A549 (cell line): ENCODE measurements around the gene CHST11. TPM values are rescaled to one million over a fixed set of nuclear protein-coding genes. Genes with fewer than 3 reads are reported as not detected.

ENCODE experiments used
- ATAC-seq, 2 experiments: fragments of 200-7000 bp in 1 of 2; fragments of >200 bp in 1 of 2; cut with Nextera tagmentation in 1 of 2; cut with Tn5 transposase in 1 of 2; 3 replicates each; pipeline versions ENCODE4 v1.8.0 to v1.9.1; 2018 to 2020; ENCODE audit warnings: mild to moderate bottlenecking in 1 of 2, moderate library complexity in 1 of 2
- CTCF ChIA-PET: fragments of 300-600 bp; sonication (Branson Sonifier 250); formaldehyde crosslinking; extraction: SDS; loops from one replicate; lab custom pipeline; 2021; ENCODE audit warnings: antibody characterized with exemption, inconsistent platforms; lab: Yijun Ruan, JAX
- POLR2A ChIA-PET: fragments of 350-600 bp; formaldehyde crosslinking; extraction: SDS; loops from one replicate; lab custom pipeline; 2021; ENCODE audit warnings: antibody characterized with exemption, inconsistent platforms; lab: Yijun Ruan, JAX
- DNase-seq, 2 experiments: peaks; one replicate each; pipeline versions ENCODE4 v3.0.0 to v3.0.0-alpha.2; 2011 to 2016; ENCODE audit warnings: low read depth in 1 of 2, low spot score in 1 of 2
- FAIRE-seq: peaks from 2 replicates; lab custom pipeline; 2011; peaks lifted over from hg19 to GRCh38; lab: Jason Lieb, UNC
- H3K27ac ChIP-seq, 2 experiments: fragments of >200 bp; sonication (Bioruptor Twin); formaldehyde crosslinking; 3 replicates each; pipeline ENCODE4 v1.5.1; 2016 to 2017
- H3K4me1 ChIP-seq: fragments of >200 bp; sonication (Bioruptor Twin); formaldehyde crosslinking; 3 replicates; pipeline ENCODE4 v1.6.1; 2016
- H3K4me2 ChIP-seq: fragments of >200 bp; sonication (Bioruptor Twin); formaldehyde crosslinking; 3 replicates; pipeline ENCODE4 v1.6.1; 2016
- H3K4me3 ChIP-seq: fragments of >200 bp; sonication (Bioruptor Twin); formaldehyde crosslinking; 3 replicates; pipeline ENCODE4 v1.5.1; 2016
- H3K9me3 ChIP-seq: fragments of >200 bp; sonication (Bioruptor Twin); formaldehyde crosslinking; 3 replicates; pipeline ENCODE4 v1.6.1; 2016
- BHLHE40 ChIP-seq: IDR thresholded peaks from 2 replicates; pipeline ENCODE4 v1.6.1; 2012; ENCODE audit warnings: low read depth, low read length, inconsistent platforms
- CHD2 ChIP-seq: fragments of 150-350 bp; IDR thresholded peaks from 2 replicates; pipeline ENCODE4 v1.6.1; 2014; ENCODE audit warnings: low read length; ENCODE audit not compliant: partially characterized antibody
- CHD4 ChIP-seq: fragments of 200-600 bp; sonication (generic); IDR thresholded peaks from 2 replicates; pipeline ENCODE4 v1.6.1; 2016; ENCODE audit warnings: antibody characterized with exemption, mild to moderate bottlenecking, borderline replicate concordance
- EHF ChIP-seq: fragments of 250-450 bp; sonication (Bioruptor Pico); IDR thresholded peaks from 2 replicates; pipeline ENCODE4 v1.5.0; 2020; ENCODE audit warnings: mild to moderate bottlenecking
- EHMT2 ChIP-seq: fragments of 200-600 bp; sonication (generic); IDR thresholded peaks from 2 replicates; pipeline ENCODE4 v1.6.1; 2016; ENCODE audit warnings: antibody characterized with exemption, low read depth, mild to moderate bottlenecking, moderate library complexity
- EP300 ChIP-seq, 2 experiments: fragments of >200 bp; sonication (Bioruptor Twin); formaldehyde crosslinking; IDR thresholded peaks; 2 replicates in 1 of 2; 3 replicates in 1 of 2; pipeline ENCODE4 v1.6.1; 2016 to 2017
- FOSB ChIP-seq: fragments of 250-450 bp; sonication (Bioruptor Pico); IDR thresholded peaks from 2 replicates; pipeline ENCODE4 v1.5.0; 2020; ENCODE audit warnings: mild to moderate bottlenecking, moderate library complexity
- FOSL2 ChIP-seq, 2 experiments: fragments of 450-650 bp in 1 of 2; fragments of >200 bp in 1 of 2; sonication (Bioruptor Twin) in 1 of 2; formaldehyde crosslinking; IDR thresholded peaks; 2 replicates each; pipeline versions ENCODE4 v1.5.0 to v1.6.1; 2016 to 2020; ENCODE audit warnings: mild to moderate bottlenecking in 1 of 2, moderate library complexity in 1 of 2
- FOXS1 ChIP-seq: fragments of 250-450 bp; sonication (Bioruptor Pico); IDR thresholded peaks from 2 replicates; pipeline ENCODE4 v1.5.0; 2020; ENCODE audit warnings: mild to moderate bottlenecking, moderate library complexity
- GATA3 ChIP-seq: IDR thresholded peaks from 2 replicates; pipeline ENCODE4 v1.6.1; 2012; ENCODE audit warnings: borderline replicate concordance
- HDAC2 ChIP-seq: fragments of 200-600 bp; sonication (generic); IDR thresholded peaks from 2 replicates; pipeline ENCODE4 v1.6.1; 2016
- HES2 ChIP-seq: fragments of >200 bp; sonication (Bioruptor Twin); formaldehyde crosslinking; IDR thresholded peaks from 2 replicates; pipeline ENCODE4 v1.6.1; 2016
- HEYL ChIP-seq: fragments of 250-450 bp; sonication (Bioruptor Pico); IDR thresholded peaks from 2 replicates; pipeline ENCODE4 v1.8.0; 2021; ENCODE audit warnings: mild to moderate bottlenecking, moderate library complexity
- HOXA7 ChIP-seq: fragments of 250-450 bp; sonication (Bioruptor Pico); IDR thresholded peaks from 2 replicates; pipeline ENCODE4 v1.5.0; 2020; ENCODE audit warnings: mild to moderate bottlenecking, moderate library complexity
- JUN ChIP-seq, 2 experiments: fragments of >200 bp; sonication (Bioruptor Twin); formaldehyde crosslinking; IDR thresholded peaks; 2 replicates in 1 of 2; 3 replicates in 1 of 2; pipeline ENCODE4 v1.6.1; 2016 to 2017
- JUNB ChIP-seq: fragments of >200 bp; sonication (Bioruptor Twin); formaldehyde crosslinking; IDR thresholded peaks from 2 replicates; pipeline ENCODE4 v1.6.1; 2016
- KDM1A ChIP-seq: fragments of 200-600 bp; sonication (generic); IDR thresholded peaks from 2 replicates; pipeline ENCODE4 v1.6.1; 2016; ENCODE audit warnings: low read depth, mild to moderate bottlenecking
- NFE2L2 ChIP-seq: fragments of 150-350 bp; conservative IDR thresholded peaks from 2 replicates; pipeline ENCODE4 v1.6.1; 2014; ENCODE audit warnings: low read length
- NPAS2 ChIP-seq: fragments of 250-450 bp; sonication (Bioruptor Pico); IDR thresholded peaks from 2 replicates; pipeline ENCODE4 v1.8.0; 2022; ENCODE audit warnings: mild to moderate bottlenecking, moderate library complexity, borderline replicate concordance
- PHF8 ChIP-seq: fragments of 200-600 bp; sonication (generic); IDR thresholded peaks from 2 replicates; pipeline ENCODE4 v1.6.1; 2016; ENCODE audit warnings: low read depth, mild to moderate bottlenecking, antibody characterized with exemption, moderate library complexity, borderline replicate concordance
- POLR2A ChIP-seq: IDR thresholded peaks from 2 replicates; pipeline ENCODE4 v1.6.1; 2012; ENCODE audit warnings: mild to moderate bottlenecking, low read length
- RARB ChIP-seq: fragments of 250-450 bp; sonication (Bioruptor Pico); IDR thresholded peaks from 2 replicates; pipeline ENCODE4 v1.8.0; 2021; ENCODE audit warnings: mild to moderate bottlenecking, moderate library complexity
- RCOR1 ChIP-seq: fragments of 150-350 bp; IDR thresholded peaks from 2 replicates; pipeline ENCODE4 v1.6.1; 2014; ENCODE audit warnings: antibody characterized with exemption, low read length, low read depth
- SMC3 ChIP-seq: fragments of >200 bp; sonication (Bioruptor Twin); formaldehyde crosslinking; IDR thresholded peaks from 3 replicates; pipeline ENCODE4 v1.6.1; 2018; ENCODE audit warnings: inconsistent platforms
- TP53 ChIP-seq: fragments of 250-450 bp; sonication (Bioruptor Pico); IDR thresholded peaks from 2 replicates; pipeline ENCODE4 v1.5.0; 2021; ENCODE audit warnings: mild to moderate bottlenecking, moderate library complexity
- USF2 ChIP-seq: fragments of 450-650 bp; IDR thresholded peaks from 2 replicates; pipeline ENCODE4 v1.6.1; 2014; ENCODE audit warnings: antibody characterized with exemption
- ZC3H11A ChIP-seq: fragments of 450-650 bp; IDR thresholded peaks from 2 replicates; pipeline ENCODE4 v1.6.1; 2014; ENCODE audit warnings: antibody characterized with exemption, mild to moderate bottlenecking
- ZSCAN20 ChIP-seq: fragments of 250-450 bp; sonication (Bioruptor Pico); IDR thresholded peaks from 2 replicates; pipeline ENCODE4 v1.8.0; 2022; ENCODE audit warnings: mild to moderate bottlenecking, moderate library complexity
- WGBS: methylation state at CpG from one replicate; pipeline ENCODE4 v1.1.6; 2017; ENCODE audit errors: missing lambda C conversion rate; 5-methylcytosine and 5-hydroxymethylcytosine counted together
- polyA plus RNA-seq, 4 experiments: library from polyadenylated mRNA; depleted of rRNA in 3 of 4; stranded (reverse); fragments of >200 nt; fragmentation: RNase III in 1 of 4; extraction: RNeasy Plus Mini Kit Qiagen cat#74134 plus additional on column Dnase treatment in 1 of 4; gene quantifications; 2 replicates in 3 of 4; 3 replicates in 1 of 4; pipeline ENCODE4 v1.2.3, GENCODE V29; 2011 to 2017

CHST11 gene
- polyA plus RNA-seq, 2 of the 4 experiments (the other 2 are of a cell fraction) = 19.2 to 21.8 TPM

DNA sequence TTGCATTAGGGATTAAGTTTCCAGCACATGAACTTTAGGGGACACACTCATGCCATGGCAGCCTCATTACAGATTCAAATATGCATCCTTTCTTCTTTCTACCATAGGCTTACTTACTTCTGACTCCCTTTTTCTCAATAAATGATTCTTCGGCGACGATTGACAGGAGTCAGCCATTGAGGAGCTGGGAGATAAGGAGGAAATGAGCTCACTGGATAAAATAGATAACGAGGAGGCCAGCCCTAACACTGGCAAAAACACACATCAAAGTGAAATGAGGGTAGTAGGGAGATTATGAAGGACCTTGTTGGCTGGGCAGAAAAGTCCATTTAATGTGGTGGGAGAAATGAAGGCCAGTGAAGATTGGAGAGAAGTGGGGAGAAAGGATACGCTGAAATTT is 329.1 kb downstream of the CHST11 start:
- FAIRE-seq (no peak), DNase-seq (no peak)
- Histone ChIP-seq H3K4me1 (no peaks in the 10 kb centered on the region), H3K27ac (no peak overlapping the region), H3K4me2 (no peak overlapping the region)
- WGBS = 81% methylated on average over 5 of the region's 5 CpGs
- POLR2A ChIA-PET = no interaction called here
- TF ChIP-seq KDM1A (no peak), POLR2A (no peak), FOSB (CRISPR knock-in tag) (no peak), HEYL (CRISPR knock-in tag) (no peak), JUN (IDR thresholded peaks at IDR 0.05) (no peak), PHF8 (no peak), ZSCAN20 (CRISPR knock-in tag) (no peak), NFE2L2 (no peak), EHF (CRISPR knock-in tag) (no peak), RARB (no peak), GATA3 (no peak), NPAS2 (CRISPR knock-in tag) (no peak), BHLHE40 (no peak), SMC3 (no peak), CHD4 (no peak)
- TF ChIP-seq, all 56 proteins: peak for 0
- no peak for ATAC-seq
- Histone ChIP-seq H3K4me3 (no peak overlapping the region), H3K9me3 (no peaks in the 10 kb centered on the region)
- CTCF ChIA-PET = interaction anchor here (0.8 kb wide), 1 partner anchor 176 kb away, joined by 3 read pairs; no protein-coding TSS in a partner anchor

DNA sequence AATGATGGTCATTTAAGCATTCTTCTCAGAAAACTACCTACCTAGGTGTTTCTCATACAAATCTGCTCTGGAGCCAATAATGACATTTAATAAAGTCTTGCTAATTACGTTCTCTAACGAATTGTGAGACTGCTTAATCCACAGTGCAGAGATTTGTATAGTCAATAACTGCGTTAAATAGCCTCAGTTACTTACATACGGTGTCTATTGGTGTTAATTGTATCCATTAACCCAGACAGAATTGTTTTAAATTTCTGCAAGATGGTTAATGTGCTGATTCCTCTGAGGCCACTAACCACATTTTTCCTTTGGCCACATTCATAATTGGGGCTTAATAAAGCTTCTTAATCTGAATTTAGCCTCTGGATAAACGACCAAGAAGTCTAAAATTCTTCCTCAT is 329.6 kb downstream of the CHST11 start:
- no peak overlapping the region for H3K27ac ChIP-seq
- TF ChIP-seq TP53 (no peak), RCOR1 (no peak), CHD2 (no peak), HDAC2 (no peak), EHMT2 (no peak), EHF (CRISPR knock-in tag) (no peak), FOXS1 (CRISPR knock-in tag) (no peak), FOSL2 (IDR thresholded peaks at IDR 0.05) (no peak), FOSL2 (CRISPR knock-in tag; IDR thresholded peaks at IDR 0.05) (no peak), ZC3H11A (no peak)
- DNase-seq = no peak
- no peaks in the 10 kb centered on the region for H3K4me1 ChIP-seq
- no peaks in the 10 kb centered on the region for H3K9me3 ChIP-seq
- ATAC-seq = no peak
- no peak overlapping the region for H3K4me3 ChIP-seq
- H3K4me2 ChIP-seq = no peak overlapping the region
- no peak for FAIRE-seq
- CTCF ChIA-PET = interaction anchor here (0.8 kb wide), 1 partner anchor 177 kb away, joined by 3 read pairs; no protein-coding TSS in a partner anchor
- WGBS = 69% methylated on average over 5 of the region's 5 CpGs
- POLR2A ChIA-PET = no interaction called here

DNA sequence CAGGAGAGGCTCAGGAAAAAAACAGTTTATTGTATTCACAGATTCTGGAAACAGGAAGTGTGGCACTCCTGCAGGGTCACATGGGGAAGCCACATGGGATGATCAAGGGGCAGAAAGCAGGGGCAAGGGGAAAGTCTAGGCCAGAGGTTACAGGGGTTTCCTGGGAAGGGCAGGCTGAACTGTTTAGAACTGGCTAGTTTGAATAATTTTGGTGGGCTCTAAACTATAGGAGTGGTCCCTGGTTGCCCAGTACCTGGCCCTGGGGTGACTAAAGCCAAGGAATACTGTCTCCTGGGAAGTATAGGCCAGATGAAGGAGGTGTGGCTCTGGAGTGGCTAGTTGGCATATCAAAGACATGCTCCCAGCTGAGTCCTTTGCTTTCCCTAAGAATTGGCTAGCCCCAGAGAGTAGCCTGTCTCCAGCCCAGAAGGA is 332.1 kb downstream of the CHST11 start:
- peak; percentile 26 to 45; a peak in 3 of 6 replicates for ATAC-seq
- H3K9me3 ChIP-seq = no peaks in the 10 kb centered on the region
- no peak overlapping the region for H3K27ac ChIP-seq
- ChIA-PET POLR2A (no interaction called here), CTCF (no interaction called here)
- no peak overlapping the region for H3K4me2 ChIP-seq
- H3K4me1 ChIP-seq = peaks cover 9% of the 10 kb centered on the region; the same call in 2 of the 3 replicates
- TF ChIP-seq JUNB (no peak), USF2 (peak; percentile 40; the same call in 1 of the 2 replicates), ZC3H11A (no peak), HES2 (no peak), EP300 (IDR thresholded peaks at IDR 0.05) (no peak), GATA3 (no peak), HOXA7 (CRISPR knock-in tag) (no peak)
- TF ChIP-seq, all 56 proteins: peak for 1
- no peak for FAIRE-seq
- H3K4me3 ChIP-seq = no peak overlapping the region
- no peak for DNase-seq
